CD4-positive, alpha-beta T cell treated with Interleukin-21 for 1 hour (primary cell): ENCODE results near the gene PROCA1.

ENCODE experiments used
- DNase-seq: peaks from one replicate; pipeline ENCODE4 v3.0.0-alpha.2; 2020

PROCA1 gene, protein sequence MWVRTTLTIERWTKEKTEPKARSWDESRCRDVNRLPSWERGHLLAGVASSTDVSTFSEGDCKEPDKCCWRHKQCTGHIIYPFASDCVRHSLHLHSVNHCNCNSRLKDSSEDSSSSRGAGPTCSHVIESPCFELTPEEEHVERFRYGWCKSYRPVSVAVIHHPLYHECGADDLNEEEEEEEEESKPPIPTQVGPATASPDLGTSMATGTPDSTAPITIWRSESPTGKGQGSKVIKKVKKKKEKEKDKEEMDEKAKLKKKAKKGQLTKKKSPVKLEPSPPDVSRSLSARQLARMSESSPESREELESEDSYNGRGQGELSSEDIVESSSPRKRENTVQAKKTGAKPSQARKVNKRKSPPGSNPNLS

GRCh38 chr17:28711723-28712031 is at the start of gene PROCA1:
TSS of gene PROCA1 (minus strand) at chr17:28711888. CDS start at chr17:28711660, 228 bp downstream.
- no peak for DNase-seq

DNA sequence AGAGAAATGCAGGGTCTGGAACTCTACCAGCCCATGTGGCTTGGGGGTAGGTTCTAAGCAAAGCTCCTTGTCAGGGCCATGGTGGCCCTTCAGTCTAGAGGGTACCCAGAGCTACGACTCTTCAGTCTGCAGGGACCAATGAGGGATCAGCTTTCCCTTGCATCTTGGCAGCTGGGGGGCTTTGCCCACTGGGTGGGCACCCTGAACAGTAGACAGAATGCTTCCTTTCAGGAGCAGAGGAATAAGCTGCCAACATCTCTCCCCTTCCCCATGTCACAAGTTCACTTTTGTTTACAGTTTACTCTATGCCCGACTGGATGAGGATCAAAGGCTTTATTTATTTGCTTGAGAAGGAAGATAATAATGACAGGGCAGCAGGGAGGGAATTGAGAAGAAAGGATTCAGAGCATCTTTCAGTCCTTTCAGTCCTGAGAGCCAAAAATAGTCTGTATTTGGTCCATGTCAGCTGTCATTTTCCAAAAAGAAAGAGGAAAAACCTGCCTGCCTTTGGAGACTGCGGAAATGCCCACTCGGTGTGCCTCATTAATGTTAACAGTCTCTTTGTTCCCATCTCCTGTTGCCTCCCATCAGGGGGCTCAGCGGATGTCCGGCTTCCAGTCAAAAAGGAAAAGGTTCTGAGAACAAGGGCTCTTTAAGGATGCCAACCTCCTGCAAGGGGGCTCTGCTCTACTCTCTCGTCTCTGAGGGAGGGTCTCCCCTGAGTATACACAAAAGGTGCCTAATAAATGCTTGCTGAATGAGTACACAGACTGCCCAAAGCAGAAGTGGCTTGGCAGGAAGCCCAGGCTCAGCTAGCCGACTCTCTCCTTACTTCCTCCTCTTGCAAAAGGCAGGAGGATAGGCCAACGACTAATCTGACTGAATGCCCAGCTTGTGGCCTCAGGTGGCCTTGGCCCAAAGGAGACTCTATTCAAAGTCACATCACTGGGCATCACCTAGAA is 49.2 kb upstream of the PROCA1 start:
- no peak for DNase-seq

- no peak for DNase-seq
Measured at GRCh38 chr17:28759256-28759865, 47.7 kb upstream of the PROCA1 start.

DNA sequence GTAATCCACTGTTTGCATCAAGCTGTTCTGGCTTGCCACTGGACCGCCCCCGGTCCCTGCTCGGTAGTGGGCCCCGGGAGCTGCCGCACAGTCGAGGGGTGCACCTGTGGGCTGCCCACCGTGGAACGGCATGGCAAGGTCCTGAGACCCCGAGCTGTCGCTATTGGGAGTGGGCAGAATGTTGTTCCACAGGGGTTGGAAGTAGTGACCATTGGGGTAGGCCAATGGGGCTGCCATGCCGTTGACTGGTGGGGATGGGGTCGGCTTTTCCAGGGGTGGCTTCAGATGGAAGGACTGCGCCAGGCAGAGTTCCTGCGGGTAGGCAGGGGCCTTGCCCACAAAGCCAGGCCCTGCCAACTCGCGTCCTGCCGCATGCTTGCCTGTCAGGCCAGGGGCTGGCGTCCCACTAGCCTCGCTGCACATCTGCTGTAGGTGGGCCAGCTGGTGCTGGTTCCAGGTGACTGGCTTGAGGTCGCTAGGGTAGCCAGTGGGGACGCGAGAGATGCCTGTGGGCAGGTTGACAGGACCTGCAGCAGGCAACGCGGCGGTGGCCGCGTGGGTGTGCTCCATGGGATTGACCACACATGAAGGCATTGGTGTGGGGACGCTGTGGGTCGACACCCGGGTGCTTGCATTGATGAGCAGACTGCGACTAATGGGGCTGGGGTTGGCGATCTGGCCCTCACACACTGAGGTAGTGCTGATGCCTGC is 46.9 kb upstream of the PROCA1 start:
- no peak for DNase-seq

DNA sequence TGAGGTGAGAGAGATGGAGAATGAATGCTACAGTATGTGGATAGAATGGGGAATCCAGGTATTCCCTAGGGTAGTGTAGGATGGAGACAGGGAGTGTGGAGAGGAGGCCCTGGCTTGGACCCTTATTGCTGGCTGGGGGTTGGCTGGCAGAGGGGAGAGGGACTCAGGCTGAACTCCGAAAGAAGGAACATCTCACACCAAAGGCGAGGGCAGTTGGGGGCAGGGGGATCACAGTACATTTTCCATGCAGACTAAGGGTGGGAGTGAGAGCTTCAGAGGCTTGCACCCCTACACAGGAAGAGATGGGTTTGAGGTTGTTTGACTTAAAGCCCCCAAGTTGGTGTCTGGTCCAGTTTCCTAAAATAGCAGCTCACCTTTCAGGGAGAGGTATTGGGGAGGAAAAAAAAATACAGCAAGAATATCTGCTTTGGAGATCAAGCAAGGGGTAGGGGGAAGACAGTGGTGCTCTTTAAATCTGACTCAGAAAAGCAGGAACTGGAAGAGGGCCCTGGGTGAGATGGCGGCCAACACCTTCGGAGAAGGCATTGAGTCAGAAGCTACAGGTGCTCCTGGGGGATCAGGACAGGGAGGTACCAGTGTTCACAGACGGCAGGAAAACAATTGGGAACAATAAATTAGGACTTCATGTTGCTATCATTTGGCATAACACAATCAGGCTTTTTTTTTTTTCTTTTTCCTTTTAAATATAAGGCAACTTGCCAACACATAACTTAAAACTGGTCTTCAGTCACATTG is 44.5 kb upstream of the PROCA1 start:
- no peak for DNase-seq

GRCh38 chr17:28755486-28755885 is 43.8 kb upstream of the PROCA1 start:
- no peak for DNase-seq

DNA sequence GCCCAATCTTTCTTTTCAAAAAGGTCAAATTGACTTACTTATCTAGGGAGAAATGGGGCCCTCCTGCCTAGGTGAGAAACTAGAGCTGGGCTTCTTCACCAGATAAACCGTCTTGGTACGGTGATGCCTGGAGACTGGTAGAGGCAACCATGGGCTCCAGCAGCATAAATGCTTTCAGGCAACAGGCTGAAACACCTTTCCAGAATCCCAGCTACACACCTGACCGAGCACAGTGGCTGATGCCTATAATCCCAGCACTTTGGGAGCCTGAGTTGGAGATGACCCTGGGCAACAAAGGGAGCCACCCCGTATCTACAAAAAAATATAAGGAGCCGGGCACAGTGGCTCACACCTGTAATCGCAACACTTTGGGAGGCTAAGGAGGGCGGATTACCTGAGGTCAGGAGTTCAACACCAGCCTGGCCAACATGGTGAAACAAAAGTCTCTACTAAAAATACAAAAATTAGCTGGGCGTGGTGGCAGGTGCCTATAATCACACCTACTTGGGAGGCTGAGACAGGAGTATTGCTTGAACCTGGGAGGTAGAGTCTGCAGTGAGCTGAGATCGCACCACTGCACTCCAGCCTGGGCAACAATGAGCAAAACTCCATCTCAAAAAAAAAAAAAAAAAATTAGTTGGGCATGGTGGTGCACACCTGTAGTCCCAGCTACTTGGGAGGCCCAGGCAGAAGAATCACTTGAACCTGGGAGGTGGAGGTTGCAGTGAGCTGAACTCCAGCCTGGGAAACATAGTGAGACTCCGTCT is 40.1 kb upstream of the PROCA1 start:
- no peak for DNase-seq

- peak; percentile 92 for DNase-seq
Measured at GRCh38 chr17:28750178-28751047, 38.7 kb upstream of the PROCA1 start.

GRCh38 chr17:28749516-28750177 is 38.0 kb upstream of the PROCA1 start:
- DNase-seq = no peak

GRCh38 chr17:28748852-28749515 is 37.3 kb upstream of the PROCA1 start:
- DNase-seq = no peak

DNA sequence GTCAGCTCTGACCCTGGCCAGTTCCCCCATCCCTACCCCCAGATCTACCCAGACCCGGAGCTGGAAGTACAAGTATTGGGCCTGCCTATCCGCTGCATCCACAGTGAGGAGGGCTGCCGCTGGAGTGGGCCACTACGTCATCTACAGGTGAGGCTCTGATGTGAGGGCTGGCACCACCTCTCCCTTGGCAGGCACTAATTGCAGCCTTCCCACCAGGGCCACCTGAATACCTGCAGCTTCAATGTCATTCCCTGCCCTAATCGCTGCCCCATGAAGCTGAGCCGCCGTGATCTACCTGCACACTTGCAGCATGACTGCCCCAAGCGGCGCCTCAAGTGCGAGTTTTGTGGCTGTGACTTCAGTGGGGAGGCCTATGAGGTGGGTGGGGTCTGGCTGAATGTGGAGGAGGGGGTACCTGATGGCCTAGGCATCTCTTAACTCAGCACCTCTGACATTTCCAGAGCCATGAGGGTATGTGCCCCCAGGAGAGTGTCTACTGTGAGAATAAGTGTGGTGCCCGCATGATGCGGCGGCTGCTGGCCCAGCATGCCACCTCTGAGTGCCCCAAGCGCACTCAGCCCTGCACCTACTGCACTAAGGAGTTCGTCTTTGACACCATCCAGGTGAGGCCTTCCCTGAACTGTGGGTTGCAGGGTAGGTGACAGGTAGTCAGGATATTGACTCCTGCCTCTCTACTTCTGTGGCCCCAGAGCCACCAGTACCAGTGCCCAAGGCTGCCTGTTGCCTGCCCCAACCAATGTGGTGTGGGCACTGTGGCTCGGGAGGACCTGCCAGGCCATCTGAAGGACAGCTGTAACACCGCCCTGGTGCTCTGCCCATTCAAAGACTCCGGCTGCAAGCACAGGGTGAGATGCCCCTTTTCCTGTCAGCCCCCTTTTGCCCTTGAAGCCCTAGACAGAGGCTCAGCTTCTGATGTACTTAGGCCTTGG is 36.4 kb upstream of the PROCA1 start:
- DNase-seq = no peak

DNA sequence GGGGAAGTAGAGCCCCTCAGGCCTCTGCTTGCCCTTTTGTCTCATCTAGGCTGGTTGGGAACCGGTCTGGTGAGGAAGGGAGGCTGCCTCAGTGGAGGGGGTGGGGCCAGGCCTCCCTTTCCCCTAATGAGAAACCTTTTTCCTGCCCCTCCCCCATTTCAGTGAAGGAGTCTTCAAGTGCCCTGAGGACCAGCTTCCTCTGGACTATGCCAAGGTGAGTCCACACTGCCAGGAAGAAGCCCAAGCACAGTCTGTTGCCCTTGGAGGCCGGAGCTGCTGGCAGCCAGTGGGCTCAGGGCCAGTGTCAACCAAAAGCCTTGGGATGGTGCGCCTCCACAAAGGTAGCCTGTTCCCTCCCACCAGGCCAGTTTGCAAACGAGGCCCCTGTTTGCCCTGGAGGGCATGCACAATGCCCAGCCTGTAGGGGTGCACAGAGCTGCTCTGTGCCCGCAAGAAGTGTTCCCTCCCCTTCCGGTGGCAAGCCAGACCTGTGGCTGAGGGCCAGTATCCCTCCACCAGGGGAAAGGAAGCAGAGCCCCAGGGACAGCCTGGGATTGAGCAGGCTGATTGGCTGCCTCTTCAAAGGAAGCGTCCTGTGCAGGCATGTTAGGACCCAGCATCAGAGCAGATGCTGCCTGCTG is 35.5 kb upstream of the PROCA1 start:
- DNase-seq = no peak

DNA sequence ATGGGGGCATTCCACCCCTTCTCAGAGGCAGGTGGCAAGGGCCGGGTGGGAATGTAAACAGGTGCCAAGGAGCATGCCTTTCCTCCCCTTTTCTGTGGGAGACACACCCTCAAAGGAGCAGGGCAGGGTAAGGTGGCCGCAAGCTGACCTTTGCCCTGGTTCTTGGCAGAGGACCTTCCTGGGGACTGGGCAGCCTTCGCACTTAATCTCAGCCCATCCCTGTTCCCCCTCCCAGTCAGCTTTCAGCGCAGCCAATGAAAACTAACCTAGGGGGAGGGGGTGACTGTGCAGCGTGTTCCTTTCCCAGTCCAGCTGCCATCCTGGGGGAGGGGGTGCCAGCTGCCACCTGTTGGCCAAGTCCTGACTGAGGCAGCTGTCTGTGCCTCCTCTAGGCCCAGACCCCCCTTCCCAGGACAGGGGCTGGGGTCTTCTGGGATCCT is 34.9 kb upstream of the PROCA1 start:
- no peak for DNase-seq

- no peak for DNase-seq
Measured at GRCh38 chr17:28745786-28746411, 34.2 kb upstream of the PROCA1 start.

DNA sequence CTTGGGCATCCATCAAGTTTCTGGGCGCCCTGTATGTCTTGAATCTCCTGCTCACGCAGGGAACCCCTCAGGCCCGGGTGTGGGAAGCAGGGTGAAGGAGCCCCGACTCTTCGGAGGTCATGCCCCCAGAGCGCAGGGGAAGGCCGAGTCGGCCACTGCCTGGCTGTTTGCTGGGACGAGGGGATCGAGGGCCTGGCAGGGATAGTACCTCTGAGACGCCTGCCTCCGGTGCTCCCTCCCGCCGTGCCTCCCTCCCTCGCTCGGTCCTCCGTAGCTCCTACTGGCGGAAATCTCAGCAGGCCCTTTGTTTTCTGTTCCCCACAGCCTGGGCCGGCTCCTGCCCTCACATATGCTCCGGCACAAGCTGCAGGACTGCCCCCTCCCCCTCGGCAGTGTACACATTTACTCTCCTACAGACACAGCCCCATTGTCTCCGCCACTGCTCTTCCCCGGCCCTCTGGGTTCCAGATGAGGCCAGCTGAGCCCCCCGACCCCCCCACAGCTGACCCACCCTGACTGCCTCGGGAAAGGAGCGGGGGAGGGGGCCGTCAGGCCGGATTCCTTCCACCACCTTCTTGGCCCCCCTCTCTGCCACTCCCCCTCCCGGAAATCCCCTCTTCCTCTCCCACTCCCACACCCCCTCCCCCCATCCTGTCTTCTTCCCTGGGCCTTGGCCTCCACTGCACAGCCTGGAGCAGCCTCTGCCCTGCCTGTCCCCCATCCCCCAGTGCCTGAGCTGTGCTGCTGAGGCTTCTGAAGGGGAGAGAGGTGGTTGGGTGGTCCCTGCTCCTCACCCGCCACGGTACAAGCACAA is 33.5 kb upstream of the PROCA1 start:
- DNase-seq = peak; percentile 51
